Measurements from ENCODE around the gene ARHGEF38.

GRCh38 chr4:105598052-105598451, 45.6 kb downstream of the ARHGEF38 start:
- TF ChIP-seq CTCF (conservative IDR thresholded peaks at IDR 0.05; ENCODE audit: low read depth, low read length) (no peak), EZH2 (IDR thresholded peaks at IDR 0.05; ENCODE audit: borderline replicate concordance, low read depth, low read length, poor library complexity, severe bottlenecking) (no peak)
